Putamen (tissue), 1 donor: ENCODE data around the gene TNFSF15.
"Not testable (repeated sequence)": the region's sequence is repeated elsewhere in the genome, so short reads cannot be mapped to it uniquely, and the experiment has no call there.

Source experiments
- DNase-seq: peaks from one replicate; pipeline ENCODE4 v3.0.0-alpha.2; 2016; ENCODE audit warnings: low spot score

Gene TNFSF15

GRCh38 chr9:114746591-114747346 lies 59.1 kb downstream of the TNFSF15 start:
- no peak for DNase-seq

GRCh38 chr9:114745879-114746550 lies 59.8 kb downstream of the TNFSF15 start:
- DNase-seq = no peak

- peak; percentile 28 for DNase-seq
Measured at GRCh38 chr9:114745108-114745848, 60.6 kb downstream of the TNFSF15 start.

DNA sequence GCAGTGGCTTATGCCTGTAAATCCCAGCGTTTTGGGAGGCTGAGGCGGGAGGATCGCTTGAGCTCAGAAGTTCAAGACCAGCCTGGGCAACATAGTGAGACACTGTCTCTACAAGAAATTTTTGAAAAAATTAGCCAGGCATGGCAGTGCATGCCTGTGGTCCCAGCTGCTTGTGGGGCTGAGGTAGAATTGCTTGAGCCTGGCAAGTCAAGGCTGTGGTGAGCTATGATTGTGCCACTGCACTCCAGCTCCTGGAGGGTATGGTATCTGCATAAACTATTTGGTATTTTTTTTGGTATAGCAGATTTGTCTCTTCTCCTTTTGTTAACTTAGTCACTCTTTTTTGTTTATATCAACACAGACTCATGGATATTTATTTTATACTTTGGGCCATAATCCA lies 62.4 kb downstream of the TNFSF15 start:
- no peak for DNase-seq

DNA sequence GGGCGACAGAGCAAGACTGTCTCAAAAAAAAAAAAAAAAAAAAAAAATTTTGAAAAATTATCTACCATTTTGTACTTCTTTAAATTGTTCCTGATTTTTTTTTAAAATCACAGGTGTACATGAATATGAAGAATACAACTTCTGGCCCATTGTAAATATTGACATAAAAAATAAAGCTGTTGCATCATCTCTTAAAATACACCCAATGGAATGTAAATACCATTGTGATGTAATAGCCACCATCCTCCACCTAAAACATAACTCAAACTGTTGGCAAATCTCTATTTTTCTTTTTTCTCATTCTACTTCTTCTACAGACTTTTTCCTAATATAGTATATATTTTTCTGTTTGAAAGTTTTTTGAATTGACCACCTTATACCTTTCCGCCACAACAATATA lies 62.9 kb downstream of the TNFSF15 start:
- DNase-seq = no peak

DNA sequence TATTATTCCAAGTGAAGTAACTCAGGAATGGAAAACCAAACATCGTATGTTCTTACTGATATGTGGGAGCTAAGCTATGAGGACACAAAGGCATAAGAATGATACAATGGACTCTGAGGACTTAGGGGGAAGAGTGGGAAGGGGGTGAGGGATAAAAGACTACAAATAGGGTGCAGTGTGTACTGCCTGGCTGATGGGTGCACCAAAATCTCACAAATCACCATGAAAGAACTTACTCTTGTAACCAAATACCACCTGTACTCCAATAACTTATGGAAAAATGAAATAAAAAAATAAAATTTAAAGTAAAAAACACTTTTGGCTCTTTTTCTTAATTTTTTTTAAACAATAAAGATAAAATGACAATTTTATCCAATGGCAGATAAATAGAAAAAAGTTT lies 64.3 kb downstream of the TNFSF15 start:
- DNase-seq = not testable (repeated sequence)

DNA sequence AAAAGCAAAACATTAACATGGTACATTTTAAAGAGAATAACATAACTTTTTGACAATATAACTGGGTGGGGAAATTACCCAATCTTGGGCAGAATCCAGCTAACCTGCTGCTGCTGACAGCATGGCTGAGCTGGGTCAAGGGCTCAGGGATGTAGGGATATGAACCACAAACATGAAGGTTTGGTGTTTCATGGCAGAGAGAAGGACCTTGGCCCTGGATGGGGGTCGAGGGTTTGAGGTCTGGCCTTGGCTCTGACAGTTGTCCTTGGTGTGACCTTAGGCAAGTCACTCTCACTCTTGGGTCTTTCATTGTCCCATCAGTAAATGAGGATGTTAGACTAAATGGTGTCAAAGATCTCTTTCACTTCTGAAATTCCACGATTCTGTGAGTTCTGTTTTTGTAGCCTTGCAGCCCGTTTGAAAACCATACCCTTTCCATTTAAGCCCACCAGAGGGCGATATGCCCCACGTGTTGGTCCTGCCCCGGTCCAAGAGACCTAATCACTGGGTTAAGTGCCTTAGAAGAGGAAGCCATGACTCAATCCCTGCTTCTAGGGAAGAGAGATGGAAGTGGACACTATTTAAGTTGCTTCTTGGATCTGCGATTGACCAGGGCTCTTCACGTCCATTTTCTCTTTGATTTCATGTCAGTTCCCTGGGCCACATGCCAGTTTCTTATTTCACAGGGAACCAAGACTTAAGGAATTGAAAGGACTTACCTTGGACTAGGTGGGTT lies 67.1 kb downstream of the TNFSF15 start:
- DNase-seq = peak; percentile 67

DNA sequence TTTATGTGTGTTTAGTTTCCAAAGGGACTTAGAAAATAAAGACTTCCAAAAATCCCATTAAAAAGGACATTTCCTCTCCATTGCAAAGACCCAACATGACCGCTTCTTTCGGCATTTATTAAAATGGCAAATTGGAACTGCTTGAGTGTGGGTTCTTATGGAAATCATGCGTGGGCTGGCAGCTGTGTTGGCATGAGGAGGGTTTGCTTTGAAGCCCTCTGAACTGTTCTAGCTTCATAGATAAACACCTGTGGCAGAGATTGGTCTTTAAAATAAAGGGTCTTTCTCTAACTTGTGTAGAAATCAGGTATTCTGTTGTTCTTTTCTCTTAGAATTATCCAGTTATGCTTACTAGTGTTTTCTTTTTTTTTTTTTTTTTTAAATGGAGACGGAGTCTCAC lies 68.0 kb downstream of the TNFSF15 start:
- no peak for DNase-seq

DNA sequence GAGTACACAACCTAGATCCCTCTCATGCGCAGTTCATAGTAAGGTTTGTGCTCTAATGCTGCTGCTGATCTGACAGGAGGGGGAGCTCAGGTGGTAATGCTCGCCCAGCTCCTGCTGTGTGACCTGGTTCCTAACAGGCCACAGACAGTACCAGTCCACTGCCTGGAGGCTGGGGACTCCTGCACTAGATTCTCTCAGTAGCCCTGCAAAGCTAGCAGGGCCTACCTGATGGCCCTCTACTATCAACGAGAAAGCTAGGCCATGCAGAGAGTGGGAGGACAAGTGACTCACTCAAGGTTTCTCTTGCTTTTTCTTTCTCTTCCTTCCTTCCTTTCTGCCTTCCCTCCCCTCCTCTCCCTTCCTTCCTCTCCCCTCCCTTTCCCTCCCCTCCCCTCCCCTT lies 68.7 kb downstream of the TNFSF15 start:
- no peak for DNase-seq

GRCh38 chr9:114735704-114736103 lies 70.1 kb downstream of the TNFSF15 start:
- no peak for DNase-seq

- not testable (repeated sequence) for DNase-seq
Measured at GRCh38 chr9:114735139-114735538, 70.7 kb downstream of the TNFSF15 start.
